HG02943 (cell line): ENCODE data around the gene CTIF.
"Not testable (repeated sequence)": the region's sequence is repeated elsewhere in the genome, so short reads cannot be mapped to it uniquely, and the experiment has no call there.

Experiments used
- ATAC-seq: cut with Tn5 transposase; IDR thresholded peaks from one replicate; pipeline ENCODE4 v1.9.1; 2021; ENCODE audit warnings: mild to moderate bottlenecking, low read depth, moderate library complexity; ENCODE audit not compliant: unreplicated experiment

The CTIF gene

GRCh38 chr18:48638451-48638850 lies 99.6 kb downstream of the CTIF start:
- ATAC-seq = no peak

GRCh38 chr18:48638896-48639771 lies 100.3 kb downstream of the CTIF start:
- ATAC-seq = no peak

GRCh38 chr18:48639772-48640432 lies 101.1 kb downstream of the CTIF start:
- ATAC-seq = no peak

GRCh38 chr18:48640566-48641270 lies 101.9 kb downstream of the CTIF start:
- no peak for ATAC-seq

GRCh38 chr18:48641981-48642380 lies 103.2 kb downstream of the CTIF start:
- no peak for ATAC-seq

- ATAC-seq = no peak
Measured at GRCh38 chr18:48642503-48642902, 103.7 kb downstream of the CTIF start.

- no peak for ATAC-seq
Measured at GRCh38 chr18:48643262-48643661, 104.4 kb downstream of the CTIF start.

- no peak for ATAC-seq
Measured at GRCh38 chr18:48644029-48644428, 105.2 kb downstream of the CTIF start.

- no peak for ATAC-seq
Measured at GRCh38 chr18:48645427-48646002, 106.7 kb downstream of the CTIF start.

- ATAC-seq = no peak
Measured at GRCh38 chr18:48646976-48647375, 108.1 kb downstream of the CTIF start.

GRCh38 chr18:48649231-48649630 lies 110.4 kb downstream of the CTIF start:
- no peak for ATAC-seq

- ATAC-seq = not testable (repeated sequence)
Measured at GRCh38 chr18:48654591-48654990, 115.8 kb downstream of the CTIF start.

GRCh38 chr18:48655508-48655907 lies 116.7 kb downstream of the CTIF start:
- no peak for ATAC-seq

- ATAC-seq = no peak
Measured at GRCh38 chr18:48656176-48656575, 117.3 kb downstream of the CTIF start.

GRCh38 chr18:48656582-48656981 lies 117.8 kb downstream of the CTIF start:
- ATAC-seq = no peak

- no peak for ATAC-seq
Measured at GRCh38 chr18:48657447-48658120, 118.8 kb downstream of the CTIF start.

GRCh38 chr18:48658721-48659120 lies 119.9 kb downstream of the CTIF start:
- no peak for ATAC-seq

- no peak for ATAC-seq
Measured at GRCh38 chr18:48659188-48660009, 120.6 kb downstream of the CTIF start.
